NCI-H1092 (cell line): ENCODE results near the gene BTNL9.
"Not testable (repeated sequence)": the region's sequence is repeated elsewhere in the genome, so short reads cannot be mapped to it uniquely, and the experiment has no call there.

ENCODE experiments used
- DNase-seq: peaks from one replicate; lab custom pipeline; 2025; lab: John Stamatoyannopoulos, UW

The BTNL9 gene

GRCh38 chr5:181039931-181040630 lies at the start of gene BTNL9:
Gene BTNL9, plus strand, starts transcription at chr5:181040266. Its CDS starts 5,224 bp downstream, at chr5:181045490.
- DNase-seq: no peak

DNA sequence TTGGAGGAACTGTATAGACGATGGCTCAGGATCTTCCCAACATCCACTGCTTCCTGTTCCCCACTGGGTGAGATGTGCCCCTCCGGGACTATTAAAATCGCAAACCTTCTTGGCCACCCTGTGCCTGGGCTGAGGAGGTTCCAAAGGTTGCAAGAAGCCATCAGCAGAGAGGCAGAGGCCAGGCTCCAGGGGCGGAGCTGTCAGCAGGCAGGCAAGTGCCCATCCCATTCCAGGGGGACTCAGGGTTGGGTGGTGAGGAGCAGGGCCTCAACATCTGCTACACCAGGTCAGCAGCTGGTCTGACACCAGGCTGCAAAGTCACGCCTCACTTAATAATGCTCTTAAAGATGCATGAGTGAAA lies 49.2 kb upstream of the BTNL9 start:
- no peak for DNase-seq

- DNase-seq: no peak
These were observed 38.1 kb upstream of the BTNL9 start for GRCh38 chr5:181001947-181002346.

DNA sequence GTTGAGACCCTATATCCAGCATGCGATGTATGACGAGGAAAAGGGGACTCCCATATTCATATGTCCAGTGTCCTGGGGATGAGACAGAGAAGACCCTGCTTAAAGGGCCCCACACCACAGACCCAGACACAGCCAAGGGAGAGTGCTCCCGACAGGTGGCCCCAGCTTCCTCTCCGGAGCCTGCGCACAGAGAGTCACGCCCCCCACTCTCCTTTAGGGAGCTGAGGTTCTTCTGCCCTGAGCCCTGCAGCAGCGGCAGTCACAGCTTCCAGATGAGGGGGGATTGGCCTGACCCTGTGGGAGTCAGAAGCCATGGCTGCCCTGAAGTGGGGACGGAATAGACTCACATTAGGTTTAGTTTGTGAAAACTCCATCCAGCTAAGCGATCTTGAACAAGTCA lies 34.3 kb upstream of the BTNL9 start:
- no peak for DNase-seq

- DNase-seq: no peak
These were observed 31.9 kb upstream of the BTNL9 start for GRCh38 chr5:181008136-181008535.

- not testable (repeated sequence) for DNase-seq
These were observed 30.0 kb upstream of the BTNL9 start for GRCh38 chr5:181010018-181010417.

DNA sequence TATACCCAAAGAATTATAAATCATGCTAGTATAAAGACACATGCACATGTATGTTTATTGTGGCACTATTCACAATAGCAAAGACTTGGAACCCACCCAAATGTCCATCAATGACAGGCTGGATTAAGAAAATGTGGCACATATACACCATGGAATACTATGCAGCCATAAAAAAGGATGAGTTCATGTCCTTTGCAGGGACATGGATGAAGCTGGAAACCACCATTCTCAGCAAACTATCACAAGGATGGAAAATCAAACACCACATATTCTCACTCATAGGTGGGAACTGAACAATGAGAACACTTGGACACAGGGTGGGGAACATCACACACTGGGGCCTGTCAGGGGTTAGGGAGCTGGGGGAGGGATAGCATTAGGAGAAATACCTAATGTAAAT lies 25.4 kb upstream of the BTNL9 start:
- DNase-seq: not testable (repeated sequence)

- DNase-seq: not testable (repeated sequence)
These were observed 22.6 kb upstream of the BTNL9 start for GRCh38 chr5:181017448-181017847.

- DNase-seq: no peak
These were observed 19.4 kb upstream of the BTNL9 start for GRCh38 chr5:181020688-181021087.

DNA sequence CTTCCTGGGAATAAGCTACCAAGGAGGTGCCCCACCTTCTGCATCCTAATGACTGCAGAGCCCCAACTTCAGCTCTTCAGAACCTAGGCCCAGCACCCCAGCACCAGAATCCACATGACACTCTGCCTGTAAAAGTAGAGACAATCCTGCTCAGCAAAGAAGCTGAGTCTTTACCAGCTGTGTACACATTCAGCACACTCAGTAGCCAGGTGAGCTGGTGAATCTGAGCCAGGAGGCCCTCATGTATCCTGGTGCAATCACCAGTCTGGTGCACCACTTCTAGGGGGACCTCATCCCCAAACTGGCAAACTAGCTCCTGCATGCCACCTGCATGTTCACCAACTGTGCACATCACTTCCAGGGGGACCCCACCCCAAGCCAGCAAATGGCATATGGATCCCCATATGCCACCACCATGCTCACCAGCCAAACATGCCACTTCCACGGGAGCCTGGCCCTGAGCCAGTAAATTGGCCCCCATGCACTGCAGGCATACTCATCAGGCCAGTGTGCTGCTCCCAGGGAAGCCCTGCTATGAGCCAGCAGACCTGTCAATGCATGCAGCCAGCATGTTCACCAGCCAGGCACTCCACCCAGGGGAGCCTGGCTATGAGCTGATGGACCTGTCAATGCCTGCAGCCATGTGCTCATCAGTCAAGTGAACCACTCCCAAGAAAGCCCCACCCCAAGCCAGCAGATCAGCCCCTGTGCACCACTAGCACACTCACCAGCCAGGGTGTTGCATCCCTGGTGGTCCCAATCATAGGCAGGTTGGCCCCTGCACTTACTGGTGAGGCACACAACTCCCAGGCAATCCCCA lies 15.6 kb upstream of the BTNL9 start:
- DNase-seq: no peak

DNA sequence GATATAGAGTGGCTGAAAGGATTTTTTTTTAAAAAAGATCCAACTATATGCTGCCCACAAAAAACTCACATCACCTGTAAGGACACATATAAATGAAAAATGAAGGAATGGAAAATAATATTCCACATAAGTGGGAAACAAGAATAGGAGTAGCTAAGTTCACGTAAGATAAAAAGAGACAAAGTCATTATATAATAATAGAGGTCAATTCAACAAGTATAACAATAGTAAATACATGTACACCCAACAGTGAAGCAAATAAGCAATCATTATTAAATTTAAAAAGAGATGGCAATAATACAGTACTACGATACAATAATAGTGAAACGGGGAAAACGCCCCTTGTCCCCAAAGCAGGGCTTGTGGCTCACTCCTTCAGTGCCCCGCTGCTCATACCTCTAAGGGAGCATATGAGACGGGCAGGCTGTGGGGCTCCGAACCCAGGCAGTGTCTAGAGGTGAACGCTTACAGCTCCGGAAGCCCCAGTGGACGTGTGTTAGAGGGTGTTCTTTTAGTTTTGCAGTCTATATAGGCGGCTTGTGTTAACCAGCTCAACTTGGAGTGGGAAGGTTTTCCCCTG lies 12.5 kb upstream of the BTNL9 start:
- no peak for DNase-seq

DNA sequence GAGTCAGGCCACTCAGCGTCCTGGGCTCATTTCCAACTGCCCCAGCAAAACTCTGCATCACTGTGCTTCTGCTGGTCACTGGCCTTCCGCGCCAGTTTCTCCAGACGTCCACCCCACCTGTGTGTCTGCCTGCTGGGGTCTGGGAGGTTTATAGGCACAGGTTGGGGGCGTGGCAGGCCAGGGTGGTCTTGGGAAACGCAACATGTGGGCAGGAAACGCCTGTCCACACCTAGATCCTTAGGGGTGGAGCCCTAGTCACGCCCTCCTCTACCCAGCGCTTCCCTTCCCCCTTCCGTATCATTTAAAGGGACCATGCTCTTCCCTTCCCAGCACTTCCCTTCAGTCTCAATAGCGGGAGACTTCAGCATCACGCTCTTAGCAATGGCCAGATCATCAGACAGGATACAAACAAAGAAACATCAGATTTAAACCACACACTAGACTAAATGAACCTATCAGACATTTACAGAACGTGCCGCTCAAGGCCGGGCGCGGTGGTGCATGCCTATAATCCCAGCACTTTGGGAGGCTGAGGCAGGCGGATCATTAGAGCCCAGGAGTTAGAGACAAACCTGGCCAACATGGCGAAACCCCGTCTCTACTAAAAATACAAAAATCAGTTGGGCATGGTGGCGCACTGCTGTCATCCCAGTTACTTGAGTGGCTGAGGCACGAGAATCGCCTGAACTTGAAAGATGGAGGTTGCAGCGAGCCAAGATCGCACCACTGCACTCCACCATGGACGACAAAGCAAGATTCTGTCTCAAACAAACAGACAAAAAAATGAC lies 11.8 kb upstream of the BTNL9 start:
- DNase-seq: no peak

- DNase-seq: no peak
These were observed 8.3 kb upstream of the BTNL9 start for GRCh38 chr5:181031716-181032115.

DNA sequence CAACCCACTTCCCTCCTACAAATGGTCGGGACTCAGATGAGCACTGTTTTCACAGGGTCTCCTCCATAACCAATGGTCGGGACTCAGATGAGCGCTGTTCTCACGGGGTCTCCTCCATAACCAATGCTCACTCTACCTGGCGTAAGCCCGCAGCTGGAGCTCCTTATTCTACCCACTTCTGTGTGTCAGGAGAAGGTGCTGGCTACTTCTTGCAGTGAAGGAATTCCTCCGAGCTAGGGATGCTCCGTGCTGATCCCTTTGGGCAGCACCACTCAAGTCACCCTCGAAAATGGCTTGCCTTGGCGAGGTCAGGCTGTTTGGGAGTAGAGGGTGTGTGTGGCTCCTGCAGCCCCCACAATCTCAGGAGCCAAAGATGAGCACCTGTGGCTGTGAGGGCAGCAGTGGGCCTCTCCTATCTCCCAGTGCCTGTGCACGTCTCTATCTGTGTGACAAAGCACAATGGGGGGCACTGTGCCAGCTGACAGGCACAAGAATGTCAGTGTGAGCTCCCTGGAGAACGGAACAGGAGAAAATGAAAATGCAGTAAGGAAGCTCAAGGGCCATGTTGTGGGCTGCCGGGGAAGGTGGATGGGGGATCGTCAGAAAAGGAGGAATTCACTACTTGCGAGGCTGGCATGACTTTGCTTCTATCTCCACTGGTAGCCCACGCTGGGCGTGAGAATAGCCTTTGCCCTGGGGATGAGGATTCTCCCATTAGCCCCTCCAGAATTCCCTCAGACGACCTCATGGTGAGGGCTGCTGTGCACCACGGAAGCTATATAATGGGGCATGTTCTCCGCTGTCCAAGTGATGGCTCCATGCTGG lies 3.9 kb upstream of the BTNL9 start:
- DNase-seq: no peak

GRCh38 chr5:181036816-181037364 lies 3.2 kb upstream of the BTNL9 start:
- no peak for DNase-seq

- no peak for DNase-seq
These were observed 2.7 kb upstream of the BTNL9 start for GRCh38 chr5:181037365-181037861.

DNA sequence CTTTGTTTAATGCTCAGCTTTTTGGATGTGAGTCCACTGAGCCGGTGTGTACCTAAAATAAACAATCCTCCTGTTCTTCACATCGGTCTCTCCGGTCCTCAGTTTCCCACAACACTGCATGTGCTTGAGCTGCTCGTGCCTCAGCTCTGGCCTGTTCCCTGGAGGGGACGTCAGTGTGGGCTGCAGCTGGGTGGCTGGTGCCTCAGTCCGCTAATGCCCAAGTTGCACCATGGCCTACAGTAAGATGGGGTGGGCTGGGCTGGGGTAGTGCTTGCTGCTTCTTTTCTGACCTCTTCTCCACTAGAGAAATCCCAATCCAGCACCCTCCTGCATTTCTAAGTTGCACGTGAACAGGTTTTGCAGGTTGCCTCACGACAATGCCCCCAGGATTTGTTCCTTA lies 595 bp upstream of the BTNL9 start:
- DNase-seq: no peak

DNA sequence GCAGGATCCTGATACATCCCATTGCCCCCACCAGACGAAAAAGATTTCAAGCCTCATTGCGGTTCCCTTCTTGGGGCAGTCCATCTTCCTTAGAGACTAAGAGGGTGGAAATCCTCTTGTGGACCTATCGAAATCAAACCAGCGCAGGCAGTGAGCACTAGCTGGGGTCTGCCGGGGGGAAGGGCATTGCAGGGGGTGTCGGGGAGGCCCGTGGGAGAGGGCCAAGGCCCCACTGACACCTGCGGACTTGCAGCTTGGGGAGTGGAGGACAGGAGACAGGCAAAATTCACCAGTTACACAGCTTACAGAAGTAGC lies 522 bp downstream of the BTNL9 start:
- no peak for DNase-seq

DNA sequence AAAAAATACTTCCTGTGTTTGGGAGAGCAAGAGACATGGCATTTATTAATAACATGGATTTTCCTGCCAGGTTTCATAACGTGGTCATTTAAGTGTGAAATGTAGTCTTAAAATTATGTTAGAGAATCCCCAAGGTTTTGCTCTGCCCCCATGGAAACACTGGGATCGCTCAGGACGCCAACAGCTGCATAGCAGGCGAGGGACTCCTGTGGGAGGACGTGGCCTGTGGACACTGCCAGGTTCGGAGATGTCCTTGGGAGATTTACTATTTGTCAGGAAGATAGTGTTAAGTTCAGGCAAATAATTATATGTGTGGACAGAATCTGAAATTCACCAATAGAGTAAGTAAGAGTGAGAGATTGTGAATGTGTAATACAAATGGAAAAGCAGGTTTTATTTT lies 977 bp downstream of the BTNL9 start:
- DNase-seq: no peak

DNA sequence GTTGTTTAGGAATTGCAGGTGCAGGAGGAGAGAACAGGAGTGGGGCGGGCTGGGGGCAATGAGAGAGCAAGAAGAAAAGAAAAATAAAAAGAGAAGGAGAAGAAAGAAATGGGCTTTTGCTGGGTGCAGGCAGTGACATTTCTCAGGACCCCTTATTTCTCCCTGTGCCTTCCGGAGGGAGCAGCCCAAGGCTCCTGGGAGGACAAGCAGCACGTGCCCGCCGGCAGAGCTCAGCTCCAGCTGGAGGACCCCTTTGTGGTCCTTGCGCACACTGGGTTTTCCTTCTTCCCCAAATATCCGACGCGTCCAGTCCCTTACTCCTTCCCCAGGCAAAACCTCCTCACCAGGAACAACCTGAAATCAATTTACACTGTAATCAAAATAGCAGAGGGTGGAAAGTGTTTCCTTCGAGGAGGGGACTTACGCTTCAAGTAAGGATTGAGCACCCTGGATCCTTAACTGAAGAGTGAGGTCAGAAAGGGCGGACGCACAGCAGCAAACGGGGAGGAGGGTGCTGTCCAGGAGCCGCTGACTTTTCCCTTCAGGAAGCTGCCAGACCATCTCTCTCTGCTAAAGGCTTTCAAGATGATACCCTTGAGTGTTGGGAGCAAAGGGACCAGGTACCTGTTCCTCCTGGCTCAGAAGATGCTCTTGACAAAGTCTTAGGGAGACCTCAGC lies 2.1 kb downstream of the BTNL9 start:
- DNase-seq: no peak

- no peak for DNase-seq
These were observed 2.7 kb downstream of the BTNL9 start for GRCh38 chr5:181042722-181043121.
